GM21528 (cell line): Measurements from ENCODE around the gene CTSS.
A peak's percentile ranks its signal among the peaks of the same experiment; 100 is the strongest.

ENCODE experiments used
- ATAC-seq: cut with Tn5 transposase; IDR thresholded peaks from one replicate; pipeline ENCODE4 v1.9.1; 2021; ENCODE audit warnings: mild to moderate bottlenecking, moderate library complexity; ENCODE audit not compliant: unreplicated experiment, low FRiP score

CTSS gene

GRCh38 chr1:150706091-150706490 lies 59.5 kb downstream of the CTSS start:
- ATAC-seq: no peak

- ATAC-seq: no peak
These were observed 62.2 kb downstream of the CTSS start for GRCh38 chr1:150703427-150703826.

- ATAC-seq: peak; percentile 99
These were observed 68.3 kb downstream of the CTSS start, which contains the start of gene GOLPH3L for GRCh38 chr1:150696995-150697927. Gene GOLPH3L, minus strand, starts transcription at chr1:150697154. Its CDS starts 2,316 bp downstream, at chr1:150694838.

- no peak for ATAC-seq
These were observed 69.0 kb downstream of the CTSS start for GRCh38 chr1:150696590-150696989.

- no peak for ATAC-seq
These were observed 69.4 kb downstream of the CTSS start for GRCh38 chr1:150696162-150696561.

- no peak for ATAC-seq
These were observed 70.0 kb downstream of the CTSS start for GRCh38 chr1:150695561-150695960.

GRCh38 chr1:150692720-150693119 lies 72.9 kb downstream of the CTSS start:
- ATAC-seq: no peak

- no peak for ATAC-seq
These were observed 76.8 kb downstream of the CTSS start for GRCh38 chr1:150688763-150689162.

- no peak for ATAC-seq
These were observed 79.3 kb downstream of the CTSS start for GRCh38 chr1:150686275-150686674.

GRCh38 chr1:150683914-150684313 lies 81.7 kb downstream of the CTSS start:
- no peak for ATAC-seq
